ENCODE measurements around the gene TAF1D.

TAF1D gene

GRCh38 chr11:93724089-93724488 is 17.2 kb downstream of the TAF1D start:
- no peak for DNase-seq (ENCODE audit: extremely low spot score)
- CTCF ChIA-PET, result no interaction called here
- POLR2A ChIA-PET, result interaction anchor here (1.2 kb wide), 1 partner anchor 17 kb away, joined by 7 read pairs; the partner anchor contains the start of genes C11orf54 and TAF1D
- no peak for TF ChIP-seq TARDBP (IDR thresholded peaks at IDR 0.05)
- TF ChIP-seq CTBP1 (IDR thresholded peaks at IDR 0.05; ENCODE audit: borderline replicate concordance), result no peak
- no peak for TF ChIP-seq FOXK2 (IDR thresholded peaks at IDR 0.05)

- no peak for TF ChIP-seq FOXM1 (IDR thresholded peaks at IDR 0.05; ENCODE audit: borderline replicate concordance)
- TF ChIP-seq HDGF (IDR thresholded peaks at IDR 0.05; ENCODE audit: borderline replicate concordance), result no peak
- TF ChIP-seq NFRKB (IDR thresholded peaks at IDR 0.05), result no peak
- no peak for TF ChIP-seq FOXK2 (IDR thresholded peaks at IDR 0.05)
- no peak for TF ChIP-seq L3MBTL2 (conservative IDR thresholded peaks at IDR 0.05)
- TF ChIP-seq ELF4 (IDR thresholded peaks at IDR 0.05), result no peak
- TF ChIP-seq SUZ12 (IDR thresholded peaks at IDR 0.05), result no peak
- TF ChIP-seq ARNT (IDR thresholded peaks at IDR 0.05), result no peak
- CTCF ChIA-PET, result no interaction called here
- DNase-seq (ENCODE audit: extremely low spot score), result no peak
- POLR2A ChIA-PET, result no interaction called here
These were observed 20.8 kb downstream of the TAF1D start for GRCh38 chr11:93720522-93720921.

DNA sequence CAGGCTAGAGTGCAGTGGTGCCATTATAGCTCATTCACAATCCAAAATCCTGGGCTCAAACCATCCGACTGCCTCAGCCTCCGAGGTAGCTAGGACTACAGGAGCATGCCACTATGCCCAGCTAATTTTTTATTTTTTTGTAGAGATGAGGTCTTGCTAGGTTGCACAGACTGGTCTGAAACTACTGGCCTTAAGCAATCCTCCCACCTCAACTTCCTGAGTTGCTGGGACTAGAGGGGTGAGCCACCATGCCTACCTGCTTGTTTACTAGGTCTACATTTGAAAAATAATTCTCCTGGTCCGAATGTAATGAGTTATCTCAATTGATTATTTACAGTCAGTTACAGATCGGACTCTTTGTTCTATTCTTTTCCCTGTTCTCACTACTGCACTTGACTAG is 22.0 kb downstream of the TAF1D start:
- ChIA-PET CTCF (no interaction called here), POLR2A (interaction anchor here (1.0 kb wide), 1 partner anchor 22 kb away, joined by 3 read pairs; the partner anchor contains the start of genes C11orf54 and TAF1D)
- no peak for TF ChIP-seq TARDBP (IDR thresholded peaks at IDR 0.05)
- TF ChIP-seq LEF1 (IDR thresholded peaks at IDR 0.05; ENCODE audit: borderline replicate concordance), result no peak
- TF ChIP-seq, protein P1, sequence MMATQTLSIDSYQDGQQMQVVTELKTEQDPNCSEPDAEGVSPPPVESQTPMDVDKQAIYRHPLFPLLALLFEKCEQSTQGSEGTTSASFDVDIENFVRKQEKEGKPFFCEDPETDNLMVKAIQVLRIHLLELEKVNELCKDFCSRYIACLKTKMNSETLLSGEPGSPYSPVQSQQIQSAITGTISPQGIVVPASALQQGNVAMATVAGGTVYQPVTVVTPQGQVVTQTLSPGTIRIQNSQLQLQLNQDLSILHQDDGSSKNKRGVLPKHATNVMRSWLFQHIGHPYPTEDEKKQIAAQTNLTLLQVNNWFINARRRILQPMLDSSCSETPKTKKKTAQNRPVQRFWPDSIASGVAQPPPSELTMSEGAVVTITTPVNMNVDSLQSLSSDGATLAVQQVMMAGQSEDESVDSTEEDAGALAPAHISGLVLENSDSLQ (IDR thresholded peaks at IDR 0.05), result no peak
- no peak for TF ChIP-seq NFRKB (IDR thresholded peaks at IDR 0.05)
- TF ChIP-seq BHLHE40 (IDR thresholded peaks at IDR 0.05; ENCODE audit: borderline replicate concordance), result no peak
- TF ChIP-seq HDGF (IDR thresholded peaks at IDR 0.05; ENCODE audit: borderline replicate concordance), result no peak
- no peak for TF ChIP-seq FOXM1 (IDR thresholded peaks at IDR 0.05; ENCODE audit: borderline replicate concordance)
- TF ChIP-seq ELF4 (IDR thresholded peaks at IDR 0.05), result no peak
- no peak for TF ChIP-seq ARNT (IDR thresholded peaks at IDR 0.05)
- no peak for TF ChIP-seq FOXK2 (IDR thresholded peaks at IDR 0.05)
- no peak for TF ChIP-seq SUZ12 (IDR thresholded peaks at IDR 0.05)
- no peak for TF ChIP-seq L3MBTL2 (conservative IDR thresholded peaks at IDR 0.05)
- no peak for TF ChIP-seq ZNF384 (IDR thresholded peaks at IDR 0.05)
- no peak for DNase-seq (ENCODE audit: extremely low spot score)

DNA sequence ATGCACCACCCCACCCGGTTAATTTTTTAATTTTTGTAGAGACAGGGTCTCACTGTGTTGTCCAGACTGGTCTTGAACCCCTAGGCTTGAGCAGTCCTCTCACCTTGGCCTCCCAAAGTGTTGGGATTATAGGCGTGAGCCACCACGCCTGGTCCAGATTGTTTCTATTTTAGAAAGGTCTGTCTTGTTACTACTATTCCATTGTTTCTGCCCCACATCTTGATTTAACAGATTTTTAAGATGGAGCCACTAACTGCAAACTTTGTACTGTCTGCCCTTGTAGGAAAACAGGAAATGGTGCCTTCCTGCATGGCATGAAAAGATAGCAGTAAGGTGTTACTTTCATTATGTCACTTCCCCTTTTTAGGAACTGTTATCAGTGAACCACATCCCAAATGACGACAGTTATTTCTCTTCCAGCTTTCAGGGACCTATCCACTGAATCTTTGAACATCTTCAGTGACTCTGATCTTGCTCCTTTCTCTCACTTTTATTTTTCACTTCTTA is 23.2 kb downstream of the TAF1D start:
- POLR2A ChIA-PET, result no interaction called here
- no peak for DNase-seq (ENCODE audit: extremely low spot score)
- no peak for TF ChIP-seq SP1 (IDR thresholded peaks at IDR 0.05)
- no peak for TF ChIP-seq TARDBP (IDR thresholded peaks at IDR 0.05)
- no peak for TF ChIP-seq NFRKB (IDR thresholded peaks at IDR 0.05)
- TF ChIP-seq LEF1 (IDR thresholded peaks at IDR 0.05; ENCODE audit: borderline replicate concordance), result no peak
- TF ChIP-seq, protein P1 (IDR thresholded peaks at IDR 0.05), result no peak
- TF ChIP-seq ZNF384 (IDR thresholded peaks at IDR 0.05), result no peak
- no peak for TF ChIP-seq FOXK2 (IDR thresholded peaks at IDR 0.05)
- CTCF ChIA-PET, result no interaction called here

DNA sequence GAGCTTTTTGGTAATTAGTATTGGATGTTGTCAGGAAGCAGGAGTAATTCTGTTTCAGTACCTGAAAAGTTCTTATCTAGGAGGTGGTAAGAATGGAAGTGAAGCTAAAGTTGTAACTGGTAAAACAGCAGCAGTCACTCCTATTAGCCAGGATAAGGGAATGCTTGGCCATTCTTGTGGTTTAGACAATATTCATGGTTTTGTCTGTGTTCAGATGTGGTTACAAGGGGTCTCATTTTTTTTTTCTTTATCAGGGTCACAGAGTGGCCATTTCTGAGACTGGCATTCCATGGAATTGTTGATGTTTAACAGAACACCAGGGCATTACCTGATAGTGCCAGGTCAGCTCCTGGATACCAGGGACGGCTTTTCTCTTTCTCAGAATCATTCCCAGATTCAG is 23.8 kb downstream of the TAF1D start:
- ChIA-PET POLR2A (no interaction called here), CTCF (no interaction called here)
- no peak for DNase-seq (ENCODE audit: extremely low spot score)
- TF ChIP-seq NFRKB (IDR thresholded peaks at IDR 0.05) (no peak), FOXA1 (IDR thresholded peaks at IDR 0.05) (no peak), TARDBP (IDR thresholded peaks at IDR 0.05) (no peak), ZNF384 (IDR thresholded peaks at IDR 0.05) (no peak), BHLHE40 (IDR thresholded peaks at IDR 0.05; ENCODE audit: borderline replicate concordance) (no peak), LEF1 (IDR thresholded peaks at IDR 0.05; ENCODE audit: borderline replicate concordance) (no peak), CTBP1 (IDR thresholded peaks at IDR 0.05; ENCODE audit: borderline replicate concordance) (no peak)

- TF ChIP-seq BHLHE40 (IDR thresholded peaks at IDR 0.05; ENCODE audit: borderline replicate concordance) (no peak), FOXM1 (IDR thresholded peaks at IDR 0.05; ENCODE audit: borderline replicate concordance) (no peak), FOXK2 (IDR thresholded peaks at IDR 0.05) (no peak), SP1 (IDR thresholded peaks at IDR 0.05) (no peak), FOXA1 (IDR thresholded peaks at IDR 0.05) (no peak), SUZ12 (IDR thresholded peaks at IDR 0.05) (no peak), HDGF (IDR thresholded peaks at IDR 0.05; ENCODE audit: borderline replicate concordance) (no peak), CTBP1 (IDR thresholded peaks at IDR 0.05; ENCODE audit: borderline replicate concordance) (no peak), ELF4 (IDR thresholded peaks at IDR 0.05) (no peak), ZNF384 (IDR thresholded peaks at IDR 0.05) (no peak), LEF1 (IDR thresholded peaks at IDR 0.05; ENCODE audit: borderline replicate concordance) (no peak), NFRKB (IDR thresholded peaks at IDR 0.05) (no peak), L3MBTL2 (conservative IDR thresholded peaks at IDR 0.05) (no peak)
- TF ChIP-seq, protein P1 (IDR thresholded peaks at IDR 0.05), result no peak
- ChIA-PET CTCF (no interaction called here), POLR2A (no interaction called here)
These were observed 25.4 kb downstream of the TAF1D start for GRCh38 chr11:93715797-93716396.

DNA sequence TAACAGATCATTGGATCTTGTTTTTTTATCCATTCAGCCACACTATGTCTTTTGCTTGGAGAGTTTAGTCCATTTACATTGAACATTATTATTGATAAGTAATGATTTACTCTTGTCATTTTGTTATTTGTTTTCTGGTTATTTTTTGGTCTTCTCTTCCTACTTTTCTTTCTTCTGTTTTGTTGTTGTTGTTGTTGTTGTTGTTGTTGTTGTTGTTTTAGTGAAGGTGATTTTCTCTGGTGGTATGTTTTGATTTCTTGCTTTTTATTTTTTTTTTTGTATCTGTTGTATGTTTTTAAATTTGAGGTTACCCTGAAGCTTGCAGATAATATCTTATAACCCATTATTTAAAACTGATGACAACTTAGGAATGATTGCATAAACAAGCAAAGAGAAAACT is 28.6 kb downstream of the TAF1D start:
- ChIA-PET CTCF (no interaction called here), POLR2A (no interaction called here)
- no peak for DNase-seq (ENCODE audit: extremely low spot score)

More at GRCh38 chr11:93715797-93716396, 25.4 kb downstream of the TAF1D start:
- no peak for DNase-seq (ENCODE audit: extremely low spot score)

More for the DNA sequence above, 28.6 kb downstream of the TAF1D start:
- TF ChIP-seq SUZ12 (IDR thresholded peaks at IDR 0.05), result no peak

Measured in HEK293T (cell line).